ENCODE measurements around the gene ALG8.

Gene ALG8

DNA sequence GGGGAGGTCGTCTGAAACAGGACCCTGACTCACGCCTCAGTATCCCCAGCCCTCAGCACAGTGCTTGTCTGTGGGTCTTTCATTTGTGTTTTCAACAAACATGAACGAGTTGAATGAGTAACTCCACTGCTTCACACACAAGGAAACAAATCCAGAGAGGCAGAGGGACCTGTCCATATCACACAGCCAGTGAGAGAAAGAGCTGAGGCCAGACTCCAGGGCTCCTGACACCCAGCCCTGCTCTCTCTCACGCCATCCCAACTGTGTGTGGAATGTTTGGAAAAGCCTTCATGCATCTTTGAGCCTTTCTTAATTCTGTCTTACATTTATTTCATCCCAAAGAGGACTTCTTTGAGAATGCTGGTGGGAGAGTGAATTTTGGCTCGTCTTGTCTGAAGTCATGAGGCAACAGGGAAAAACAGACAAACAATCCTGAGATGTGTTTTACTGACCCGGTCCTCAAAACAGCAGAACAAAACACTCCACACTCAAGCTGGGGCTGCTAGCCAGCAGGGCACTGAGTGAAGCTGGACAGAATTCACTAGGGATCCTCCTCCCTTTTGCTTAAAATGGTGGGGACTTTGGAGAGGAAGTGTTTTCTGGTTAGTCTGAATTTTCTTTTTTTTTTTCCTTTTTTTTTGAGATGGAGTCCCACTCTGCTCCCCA, 19.7 kb upstream of the ALG8 start:
- no peak for DNase-seq

DNA sequence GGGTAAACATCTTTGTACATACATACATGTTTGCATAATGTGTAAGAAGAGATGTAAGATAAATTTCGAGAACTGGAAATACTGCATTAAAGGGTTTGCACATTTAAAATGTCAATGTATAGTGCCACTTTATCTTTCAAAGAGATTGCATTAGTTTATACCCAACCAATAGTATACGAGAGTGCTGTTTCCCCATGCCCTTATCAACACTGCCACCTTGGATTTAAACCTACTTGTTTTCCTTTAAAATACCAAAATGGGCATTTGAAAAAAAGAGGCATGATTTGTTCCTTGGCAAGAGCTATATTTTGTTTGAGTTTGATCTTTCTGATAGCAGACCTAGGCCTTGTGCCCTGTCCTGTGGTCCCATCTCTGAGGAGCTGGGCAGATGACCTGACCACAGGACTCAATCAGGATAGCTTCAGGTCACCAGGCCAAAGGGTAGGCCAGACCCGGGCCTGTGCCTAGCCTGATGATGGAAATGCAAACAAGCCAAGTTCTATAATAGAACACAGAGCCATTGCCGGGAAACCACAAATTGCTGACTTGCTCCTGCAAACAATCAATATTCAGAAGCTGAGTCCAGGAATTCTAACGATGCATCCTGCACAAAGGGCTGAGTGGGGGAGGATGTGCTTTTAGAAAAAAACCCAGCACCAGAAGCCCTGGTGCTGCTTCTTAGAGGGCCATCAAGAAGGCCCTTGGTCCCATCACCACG, 16.9 kb upstream of the ALG8 start:
- DNase-seq, result no peak

DNA sequence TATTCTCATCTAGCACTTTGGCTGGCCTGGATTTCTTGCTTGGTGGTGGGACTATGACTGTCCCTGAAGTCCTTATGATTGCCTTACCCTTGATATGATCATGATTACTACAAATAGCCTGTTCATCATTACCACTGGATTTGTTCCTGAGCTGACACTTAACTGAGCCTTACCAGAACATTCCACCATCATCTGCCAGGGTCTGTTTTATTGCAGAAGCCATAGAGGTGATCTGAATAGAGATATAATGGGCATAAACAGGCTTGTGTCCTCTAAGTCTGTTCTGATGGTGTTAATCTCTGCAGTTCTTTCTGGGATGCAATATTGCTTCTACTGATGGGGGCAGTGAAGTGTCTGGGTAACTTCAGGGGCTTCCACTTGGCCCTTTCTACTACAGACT, 12.4 kb upstream of the ALG8 start:
- no peak for DNase-seq

DNA sequence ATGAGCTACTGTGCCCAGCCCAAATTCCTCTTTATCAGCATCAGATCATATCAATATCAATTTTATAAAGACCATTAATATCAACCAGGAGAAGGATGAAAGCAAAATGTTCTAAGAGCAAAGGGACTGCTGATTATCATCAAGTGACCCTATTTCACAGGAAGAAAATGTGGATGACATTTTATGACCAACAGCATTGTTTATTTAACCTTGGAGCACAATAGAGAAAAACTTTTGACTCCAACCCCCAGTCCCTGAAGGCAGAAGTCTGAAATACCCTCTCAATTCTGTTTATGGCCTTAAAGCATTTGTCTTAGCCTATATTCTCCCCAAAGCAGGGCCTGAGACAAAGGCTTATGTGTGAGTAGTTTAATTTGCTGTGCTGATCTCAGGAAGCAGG, 11.3 kb upstream of the ALG8 start:
- no peak for DNase-seq

DNA sequence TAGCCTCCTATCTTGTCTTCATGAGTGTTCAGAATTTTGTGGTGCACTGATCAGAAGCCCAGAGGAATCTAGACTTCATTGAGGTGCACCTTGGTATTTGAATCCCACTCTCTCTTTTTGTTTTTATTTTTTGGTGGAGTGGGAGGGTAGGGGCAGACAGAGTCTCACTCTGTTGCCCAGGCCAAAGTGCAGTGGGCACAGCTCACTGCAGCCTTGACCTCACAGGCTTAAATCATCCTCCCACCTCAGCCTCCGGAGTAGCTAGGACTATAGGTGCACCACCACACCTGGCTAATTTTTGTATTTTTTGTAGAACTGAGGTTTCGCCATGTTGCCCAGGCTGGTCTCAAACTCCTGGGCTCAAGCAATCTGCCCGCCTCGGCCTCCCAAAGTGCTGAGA, 10.9 kb upstream of the ALG8 start:
- no peak for DNase-seq

DNA sequence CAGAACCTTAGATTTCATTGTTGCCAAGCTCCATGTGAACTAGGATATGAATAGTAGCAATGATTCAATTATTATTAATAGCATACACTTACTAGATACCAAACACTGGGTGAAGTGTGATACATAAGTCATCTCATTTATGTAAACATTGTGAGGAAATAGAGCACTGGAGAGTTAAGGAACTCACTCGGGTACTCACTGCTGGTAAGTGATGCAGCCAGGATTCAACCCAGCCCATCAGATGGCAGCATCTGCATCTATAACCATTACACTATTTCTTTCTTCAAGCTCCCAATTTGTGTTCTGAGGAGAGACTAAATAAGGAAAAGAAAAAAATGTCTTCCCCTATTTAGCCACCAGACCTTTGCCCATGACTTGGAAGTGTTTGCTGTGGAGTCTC, 10.2 kb upstream of the ALG8 start:
- no peak for DNase-seq

DNA sequence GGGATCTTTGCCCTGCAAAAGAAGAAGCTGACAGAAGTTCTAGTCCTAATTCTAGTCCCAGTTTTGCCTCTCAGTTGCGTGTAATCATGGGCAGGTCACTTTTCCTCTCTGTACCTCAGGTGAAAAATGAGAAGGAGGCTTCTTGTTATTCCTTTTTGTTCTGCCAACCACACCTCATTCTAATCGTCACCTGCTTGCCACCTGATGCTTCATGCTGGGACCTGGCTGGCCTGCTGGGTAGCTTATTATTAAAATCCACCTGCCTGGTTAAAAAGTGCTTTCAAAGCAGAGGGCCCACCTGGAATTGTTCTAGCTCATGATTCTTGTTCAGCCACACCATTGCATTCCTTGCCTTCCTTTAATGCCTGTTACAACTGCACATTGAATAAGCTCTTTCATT, 8.4 kb upstream of the ALG8 start:
- DNase-seq, result no peak

DNA sequence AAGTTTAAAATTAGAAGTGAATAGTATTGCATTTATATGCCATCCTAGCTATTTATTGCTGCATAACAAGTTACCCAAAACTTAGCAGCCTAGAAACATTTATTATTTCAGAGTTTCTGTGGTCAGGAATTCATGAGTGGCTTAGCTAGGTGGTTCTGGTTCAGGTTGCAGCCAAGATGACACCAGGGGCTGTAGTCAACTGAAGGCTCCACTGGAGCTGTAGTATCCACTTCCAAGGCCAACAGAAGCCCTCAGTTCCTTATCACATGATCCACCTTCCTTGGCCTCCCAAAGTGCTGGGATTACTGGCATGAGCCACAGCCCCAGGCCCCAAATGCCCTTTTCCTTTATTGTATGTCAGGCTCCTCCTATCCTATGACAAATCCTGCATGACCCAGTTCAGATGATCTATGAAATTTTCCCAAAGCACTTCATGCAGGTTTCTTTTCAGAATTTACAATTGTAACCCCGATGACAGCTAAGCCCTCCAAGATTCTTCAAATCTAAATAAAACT, 6.1 kb upstream of the ALG8 start:
- DNase-seq, result no peak

DNA sequence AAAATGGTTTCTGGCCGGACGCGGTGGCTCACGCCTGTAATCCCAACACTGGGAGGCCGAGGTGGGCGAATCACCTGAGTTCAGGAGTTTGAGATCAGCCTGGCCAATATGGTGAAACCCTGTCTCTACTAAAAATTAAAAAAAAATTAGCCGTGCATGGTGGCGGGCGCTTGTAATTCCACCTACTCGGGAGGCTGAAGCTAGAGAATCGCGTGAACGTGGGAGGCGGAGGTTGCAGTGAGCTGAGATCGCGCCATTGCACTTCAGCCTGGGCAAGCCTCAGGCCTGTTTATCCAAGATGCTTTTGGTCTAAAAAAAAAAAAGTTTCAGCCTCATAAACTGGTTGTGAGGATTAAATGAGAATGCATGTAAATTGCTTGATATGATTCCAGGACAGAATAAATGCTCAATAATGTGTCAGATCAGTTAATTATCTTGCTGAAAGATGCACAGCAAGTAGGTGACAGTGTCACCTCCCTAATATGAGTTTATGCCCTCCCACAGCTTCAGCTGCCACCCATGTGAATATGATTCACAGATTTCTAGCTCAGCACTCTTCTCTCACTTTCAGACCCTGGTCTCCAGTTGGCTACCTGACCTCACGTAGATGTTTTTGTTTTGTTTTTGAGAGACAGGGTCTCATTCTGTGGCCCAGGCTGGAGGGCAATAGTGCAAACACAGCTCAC, 1.1 kb upstream of the ALG8 start:
- DNase-seq, result peak; percentile 3 to 9

DNA sequence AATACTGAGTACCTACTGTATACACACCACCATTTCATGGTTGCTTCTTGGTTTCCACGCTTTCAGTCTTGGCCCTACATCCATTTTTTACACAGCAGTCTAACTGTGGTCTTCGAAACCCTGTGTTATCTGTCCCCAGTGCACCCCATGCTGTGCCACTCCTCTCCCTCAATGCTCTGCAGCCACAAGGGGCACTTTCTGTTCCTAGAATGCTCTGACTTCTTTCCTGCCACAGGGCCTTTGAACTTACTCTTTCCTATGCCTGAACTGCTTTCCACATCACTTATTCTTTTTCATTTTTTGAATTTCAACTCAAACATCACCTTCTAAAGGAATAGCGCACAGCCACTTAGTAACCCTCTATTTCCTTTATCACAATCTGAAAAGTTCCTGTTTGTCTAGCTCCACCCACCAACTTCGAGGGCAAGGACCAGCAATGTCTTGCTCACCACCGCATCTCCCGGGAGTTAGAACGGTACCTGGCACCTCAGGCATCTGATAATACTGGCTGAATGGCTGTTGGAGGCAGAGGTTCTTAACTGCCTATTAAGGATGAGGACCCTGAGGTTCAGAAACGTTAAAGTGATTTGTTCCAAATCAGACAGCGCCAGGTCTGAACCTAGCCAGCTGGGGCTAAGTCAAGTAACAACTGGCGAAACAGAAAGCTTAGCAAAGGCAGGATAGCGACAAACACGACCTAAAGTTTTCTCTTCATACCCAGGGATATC, 568 bp downstream of the ALG8 start:
- DNase-seq, result peak; percentile 49 to 56

DNA sequence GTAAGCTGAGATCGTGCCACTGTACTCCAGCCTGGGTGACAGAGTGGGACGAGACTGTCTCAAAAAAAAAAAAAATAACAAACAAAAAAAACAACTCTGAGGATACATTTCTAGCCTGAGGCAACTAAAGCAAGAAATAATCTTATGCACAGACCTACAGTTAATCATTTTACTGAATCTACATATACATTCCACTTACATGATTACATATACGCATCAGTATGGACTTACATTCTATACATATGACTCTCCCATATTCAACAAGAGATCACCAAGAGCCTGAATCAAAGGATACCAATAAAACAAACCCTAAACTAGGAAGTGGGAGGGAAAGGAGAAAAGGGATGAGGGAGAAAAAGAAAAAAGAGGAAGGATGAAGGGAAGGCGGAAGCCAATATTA, 1.1 kb downstream of the ALG8 start:
- DNase-seq, result no peak

DNA sequence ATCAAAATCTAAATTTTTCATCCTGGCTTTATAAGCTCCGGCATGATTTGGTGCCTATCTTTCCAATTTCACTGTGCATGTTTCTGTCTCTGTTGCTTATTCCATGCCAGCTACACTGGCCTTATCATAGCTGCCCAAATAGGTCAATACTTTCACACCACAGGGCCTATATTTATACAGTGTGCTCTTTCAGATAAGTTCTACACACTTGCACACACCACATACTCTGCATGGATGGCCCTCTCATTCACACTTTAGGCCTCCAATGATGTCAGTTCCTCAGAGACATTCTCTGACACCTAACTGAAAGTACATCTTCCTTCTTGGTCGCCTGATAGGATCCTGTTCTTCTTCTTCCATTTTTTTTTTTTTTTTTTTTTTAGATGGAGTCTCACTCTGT, 7.0 kb downstream of the ALG8 start:
- DNase-seq, result no peak

DNA sequence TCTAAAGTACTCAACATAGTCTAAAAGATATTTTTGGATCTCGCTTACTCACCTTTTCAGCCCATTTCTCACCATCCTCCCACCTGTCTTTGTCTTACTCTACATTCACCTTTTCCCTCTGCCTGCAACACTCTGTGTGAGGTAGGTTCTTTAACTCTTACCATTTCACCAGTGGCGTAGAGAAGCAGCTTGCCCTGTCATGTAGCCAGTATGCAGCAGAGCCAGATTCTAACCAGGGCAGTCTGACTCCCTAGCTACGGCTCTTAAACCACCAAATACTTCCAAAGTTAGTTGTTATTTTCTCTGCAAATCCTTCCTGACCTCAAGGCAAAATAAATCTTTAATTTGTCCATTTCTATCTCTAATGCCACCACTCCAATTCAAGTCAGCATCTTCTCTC, 7.5 kb downstream of the ALG8 start:
- DNase-seq, result no peak

DNA sequence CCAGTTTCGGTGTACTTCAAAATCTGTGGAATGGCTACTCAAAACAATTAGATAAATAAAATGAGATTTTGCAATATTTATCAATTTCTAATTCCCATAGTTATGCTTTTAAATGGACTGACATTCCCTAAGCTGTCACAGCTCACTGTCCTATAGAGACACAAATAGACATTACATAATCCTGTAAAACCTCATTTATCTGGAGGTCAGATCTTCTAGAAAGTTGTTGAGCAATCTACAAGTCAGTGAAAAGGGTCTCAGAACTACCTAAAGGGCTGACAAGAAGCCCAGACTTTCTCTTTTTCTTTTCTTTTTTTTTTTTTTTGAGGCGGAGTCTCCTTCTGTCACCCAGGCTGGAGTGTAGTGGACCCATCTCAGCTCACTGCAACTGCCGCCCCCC, 12.0 kb downstream of the ALG8 start:
- no peak for DNase-seq

DNA sequence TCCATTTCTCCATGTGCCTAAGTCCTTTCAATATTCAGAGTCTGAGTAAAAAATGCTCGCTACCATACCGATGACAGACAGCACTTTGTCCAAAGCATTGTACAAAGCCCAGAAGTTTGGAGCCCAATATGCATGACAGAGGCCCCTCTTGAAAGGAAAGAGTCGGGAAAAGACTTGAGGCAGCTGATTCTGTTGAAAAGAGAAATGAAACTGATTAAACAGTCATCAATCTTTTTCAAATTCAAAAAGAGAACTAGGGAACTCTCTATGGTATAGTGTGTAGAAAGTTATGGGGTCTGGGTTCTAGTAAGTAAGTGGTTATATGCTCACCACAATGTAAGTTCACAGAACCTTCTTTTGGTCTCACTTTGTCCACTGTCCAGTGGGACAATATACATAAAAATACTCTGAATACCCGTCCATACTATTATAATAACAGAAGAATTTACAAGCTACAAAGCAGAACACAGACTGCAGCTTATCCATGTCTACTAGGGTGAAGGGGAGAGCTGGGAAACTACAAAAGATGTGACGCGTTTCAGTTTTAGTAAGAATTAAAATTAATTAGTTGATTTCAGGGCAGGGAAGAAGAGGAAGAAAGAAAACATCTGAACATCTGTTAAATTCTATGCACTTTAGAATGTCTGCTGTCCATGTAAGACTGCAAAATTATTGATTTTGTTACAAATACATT, 26.7 kb downstream of the ALG8 start:
- DNase-seq, result no peak

DNA sequence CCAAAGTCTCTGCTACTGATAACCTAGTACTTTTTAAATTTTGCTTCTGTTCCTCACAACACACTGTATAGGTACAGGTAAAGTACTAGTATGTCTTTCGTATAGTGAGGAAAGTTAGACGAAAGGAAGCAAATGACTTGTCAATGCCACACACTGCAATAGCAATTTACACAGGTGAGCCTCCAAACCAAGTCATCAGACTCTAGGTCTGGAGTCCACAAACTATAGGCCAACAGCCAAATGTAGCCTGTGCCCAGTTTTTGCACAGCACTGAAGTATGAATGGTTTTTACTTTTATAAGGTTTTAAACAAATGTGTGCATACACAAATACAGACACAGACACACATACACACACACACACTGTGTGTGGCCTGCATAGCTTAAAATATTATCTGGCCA, 28.1 kb downstream of the ALG8 start:
- DNase-seq, result no peak

DNA sequence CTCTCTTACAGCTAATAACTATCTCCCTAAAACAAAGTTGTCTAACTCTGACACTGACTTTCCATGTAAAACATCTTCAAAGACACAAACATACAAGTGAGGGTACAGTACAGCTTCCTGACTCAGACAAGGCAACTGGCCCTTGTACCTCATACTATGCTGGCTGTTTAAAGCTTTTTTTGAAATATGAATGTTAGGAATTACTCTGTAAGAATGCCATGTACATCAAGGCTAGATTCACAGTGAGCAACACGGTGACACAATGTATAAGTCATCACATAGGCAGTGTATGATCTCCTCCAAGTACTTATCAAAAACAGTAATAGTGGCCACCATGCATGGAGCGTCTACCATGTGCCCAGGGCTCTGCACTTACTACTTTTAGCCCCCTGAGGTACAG, 28.6 kb downstream of the ALG8 start:
- no peak for DNase-seq

DNA sequence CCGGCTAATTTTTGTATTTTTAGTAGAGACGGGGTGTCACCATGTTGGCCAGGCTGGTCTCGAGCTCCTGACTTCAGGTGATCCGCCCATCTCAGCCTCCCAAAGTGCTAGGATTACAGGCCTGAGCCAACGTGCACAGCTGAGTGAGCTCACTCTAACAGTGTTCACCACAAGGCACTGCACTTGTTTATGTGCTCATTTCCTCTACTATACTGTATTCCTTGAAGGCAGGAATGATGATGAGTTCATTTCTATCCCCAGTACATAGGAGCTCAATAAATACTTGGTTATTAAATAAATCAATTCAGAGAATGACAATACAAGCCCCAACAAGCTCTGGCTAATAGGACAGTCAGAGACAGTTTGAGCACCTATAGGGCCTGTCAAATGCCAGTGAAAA, 29.1 kb downstream of the ALG8 start:
- no peak for DNase-seq

DNA sequence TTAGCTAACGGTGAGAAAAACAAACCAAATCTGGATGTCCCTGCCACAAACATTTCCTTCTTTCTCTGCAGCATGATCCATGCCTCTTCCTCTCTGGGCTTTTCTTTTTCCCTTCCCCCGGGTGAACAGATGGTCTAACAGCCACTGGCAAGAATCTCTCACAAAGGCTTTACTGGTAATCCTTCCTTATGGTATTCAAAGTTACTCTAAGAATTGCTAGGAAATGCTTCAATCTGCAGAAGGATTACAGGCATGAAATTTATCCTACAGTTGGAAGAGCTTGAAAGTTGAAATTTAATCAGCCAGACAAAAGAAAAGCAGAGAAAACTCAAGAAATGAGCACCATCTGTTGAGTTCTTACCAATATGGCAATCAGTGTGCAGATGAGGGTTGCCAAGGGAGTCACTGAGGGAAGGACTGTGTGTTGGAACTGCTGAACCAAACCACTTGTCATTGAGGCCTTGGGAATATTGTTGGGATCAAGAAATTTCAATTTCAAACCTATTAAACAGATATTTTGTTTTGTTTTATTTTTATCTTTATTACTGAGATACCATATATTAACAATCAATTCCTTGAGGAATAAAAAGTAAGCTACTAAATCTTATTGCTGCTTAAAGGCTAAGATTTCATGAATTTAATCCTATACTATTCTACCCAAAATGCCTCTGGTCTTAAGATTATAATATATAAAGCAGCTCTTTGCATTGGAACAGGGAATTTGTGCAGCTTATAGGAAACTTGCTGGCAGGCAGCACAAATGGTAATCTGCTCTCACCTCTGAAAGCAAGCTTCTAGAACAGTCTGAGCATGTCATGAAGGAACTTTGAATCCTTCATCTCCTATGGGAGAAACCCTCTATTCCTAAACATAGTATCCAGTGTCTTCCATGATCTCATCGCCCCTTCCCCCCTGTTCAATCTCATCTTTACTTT, 30.1 kb downstream of the ALG8 start:
- no peak for DNase-seq

DNA sequence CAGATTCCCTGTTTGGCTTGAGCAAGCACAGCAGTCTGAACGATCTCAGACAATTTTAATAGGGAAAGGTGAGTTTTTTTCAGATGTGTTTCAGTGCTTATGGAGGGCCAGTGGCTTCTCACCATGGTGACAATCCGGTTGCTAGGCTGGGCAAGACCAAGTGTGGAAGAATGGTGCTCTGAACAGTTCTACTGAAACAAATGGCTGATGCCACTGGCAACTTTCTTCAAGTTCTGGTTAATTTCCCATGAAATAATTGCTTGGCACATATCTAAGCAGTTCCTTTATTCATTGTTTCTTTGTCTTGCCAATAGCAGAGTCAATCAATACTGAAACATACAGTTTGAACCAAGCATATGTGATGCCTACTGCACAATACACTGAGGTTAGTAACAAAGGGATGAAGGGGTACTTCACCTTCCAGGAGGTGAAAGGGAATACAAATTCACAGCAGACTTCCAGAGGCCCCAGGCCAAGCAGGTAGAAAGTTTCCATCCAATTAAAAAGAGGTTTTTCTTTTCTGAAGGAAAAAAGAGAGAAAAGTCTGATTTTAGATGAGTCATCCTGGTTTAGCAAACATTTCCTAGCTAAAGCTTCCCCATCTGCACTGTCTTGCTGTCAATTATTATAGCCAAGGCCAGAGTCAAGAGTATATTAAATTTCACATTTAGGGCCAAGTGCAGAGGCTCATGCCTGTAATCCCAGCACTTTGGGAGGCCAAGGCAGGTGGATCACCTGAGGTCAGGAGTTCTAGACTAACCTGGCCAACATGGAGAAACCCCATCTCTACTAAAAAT, 38.6 kb downstream of the ALG8 start:
- DNase-seq, result no peak

DNA sequence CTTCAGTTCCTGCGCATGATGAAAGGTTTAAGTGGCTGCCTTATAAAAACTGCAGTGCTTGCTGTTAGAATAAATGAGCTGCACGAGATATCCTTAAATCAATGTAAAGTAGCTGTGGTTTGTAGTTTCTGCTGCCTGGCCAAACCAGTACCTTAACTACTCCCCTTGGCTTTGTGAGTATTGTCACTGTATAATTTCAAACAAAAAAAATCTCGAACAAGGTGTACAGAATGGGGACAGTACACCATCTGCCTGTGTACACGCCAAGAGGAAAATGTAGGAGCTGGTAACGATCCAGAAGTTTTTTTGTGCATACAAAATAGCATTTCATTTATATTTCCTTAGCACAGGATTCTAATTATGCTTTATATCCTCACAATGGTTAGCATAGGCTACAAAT, 39.2 kb downstream of the ALG8 start:
- DNase-seq, result no peak

All from activated CD4-positive, alpha-beta T cell treated with anti-CD3 and anti-CD28 coated beads, Interleukin-2, amount 50 U/mL, for 48 hours (primary cell).